Measurements from ENCODE around the gene PLEKHM3. TPM values are rescaled to one million over a fixed set of nuclear protein-coding genes. Genes with fewer than 3 reads are reported as not detected.
"Not testable (repeated sequence)": the region's sequence is repeated elsewhere in the genome, so short reads cannot be mapped to it uniquely, and the experiment has no call there.

The PLEKHM3 gene
- total and polyA plus RNA-seq, 4 donors, result 3.0 to 18.3 (median 5.5) TPM

DNA sequence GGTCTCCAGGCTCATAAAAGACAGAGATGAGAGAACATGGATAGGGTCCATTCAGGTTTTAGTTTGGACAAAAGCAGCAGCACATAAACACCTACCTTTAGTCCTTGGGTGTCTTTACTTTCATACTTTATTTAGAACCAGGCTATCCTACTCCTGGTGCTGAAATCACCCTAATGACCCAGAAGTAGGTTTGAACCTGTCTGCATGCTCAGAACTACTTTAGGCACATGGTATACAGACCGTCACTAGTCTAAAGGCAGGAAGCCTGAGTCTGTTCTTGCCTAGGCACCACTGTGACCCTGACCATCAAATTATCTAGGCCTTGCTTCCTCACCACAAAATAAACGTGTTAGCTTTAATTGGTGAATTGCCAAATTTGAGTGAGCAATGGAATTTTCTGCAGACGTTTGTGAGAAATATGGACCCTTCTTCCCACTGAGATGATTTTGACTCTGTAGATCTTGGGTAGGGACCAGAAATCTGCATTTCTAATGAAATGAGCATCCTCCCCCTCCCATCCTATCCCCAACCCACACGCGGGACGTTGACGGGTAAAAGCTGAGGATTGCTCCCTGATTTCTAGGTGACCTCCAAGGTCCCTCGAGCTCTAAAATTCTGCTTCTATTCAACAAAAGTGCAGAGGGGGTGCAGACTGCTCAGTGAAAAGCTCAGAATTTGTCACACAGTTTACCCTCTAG lies 75.1 kb downstream of the PLEKHM3 start:
- TF ChIP-seq, protein P1, sequence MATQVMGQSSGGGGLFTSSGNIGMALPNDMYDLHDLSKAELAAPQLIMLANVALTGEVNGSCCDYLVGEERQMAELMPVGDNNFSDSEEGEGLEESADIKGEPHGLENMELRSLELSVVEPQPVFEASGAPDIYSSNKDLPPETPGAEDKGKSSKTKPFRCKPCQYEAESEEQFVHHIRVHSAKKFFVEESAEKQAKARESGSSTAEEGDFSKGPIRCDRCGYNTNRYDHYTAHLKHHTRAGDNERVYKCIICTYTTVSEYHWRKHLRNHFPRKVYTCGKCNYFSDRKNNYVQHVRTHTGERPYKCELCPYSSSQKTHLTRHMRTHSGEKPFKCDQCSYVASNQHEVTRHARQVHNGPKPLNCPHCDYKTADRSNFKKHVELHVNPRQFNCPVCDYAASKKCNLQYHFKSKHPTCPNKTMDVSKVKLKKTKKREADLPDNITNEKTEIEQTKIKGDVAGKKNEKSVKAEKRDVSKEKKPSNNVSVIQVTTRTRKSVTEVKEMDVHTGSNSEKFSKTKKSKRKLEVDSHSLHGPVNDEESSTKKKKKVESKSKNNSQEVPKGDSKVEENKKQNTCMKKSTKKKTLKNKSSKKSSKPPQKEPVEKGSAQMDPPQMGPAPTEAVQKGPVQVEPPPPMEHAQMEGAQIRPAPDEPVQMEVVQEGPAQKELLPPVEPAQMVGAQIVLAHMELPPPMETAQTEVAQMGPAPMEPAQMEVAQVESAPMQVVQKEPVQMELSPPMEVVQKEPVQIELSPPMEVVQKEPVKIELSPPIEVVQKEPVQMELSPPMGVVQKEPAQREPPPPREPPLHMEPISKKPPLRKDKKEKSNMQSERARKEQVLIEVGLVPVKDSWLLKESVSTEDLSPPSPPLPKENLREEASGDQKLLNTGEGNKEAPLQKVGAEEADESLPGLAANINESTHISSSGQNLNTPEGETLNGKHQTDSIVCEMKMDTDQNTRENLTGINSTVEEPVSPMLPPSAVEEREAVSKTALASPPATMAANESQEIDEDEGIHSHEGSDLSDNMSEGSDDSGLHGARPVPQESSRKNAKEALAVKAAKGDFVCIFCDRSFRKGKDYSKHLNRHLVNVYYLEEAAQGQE (IDR thresholded peaks at IDR 0.05), result peak; percentile 94
- no peak for TF ChIP-seq YY1 (IDR thresholded peaks at IDR 0.05)
- no peak for TF ChIP-seq FOXA1 (IDR thresholded peaks at IDR 0.05)
- TF ChIP-seq, protein P2, sequence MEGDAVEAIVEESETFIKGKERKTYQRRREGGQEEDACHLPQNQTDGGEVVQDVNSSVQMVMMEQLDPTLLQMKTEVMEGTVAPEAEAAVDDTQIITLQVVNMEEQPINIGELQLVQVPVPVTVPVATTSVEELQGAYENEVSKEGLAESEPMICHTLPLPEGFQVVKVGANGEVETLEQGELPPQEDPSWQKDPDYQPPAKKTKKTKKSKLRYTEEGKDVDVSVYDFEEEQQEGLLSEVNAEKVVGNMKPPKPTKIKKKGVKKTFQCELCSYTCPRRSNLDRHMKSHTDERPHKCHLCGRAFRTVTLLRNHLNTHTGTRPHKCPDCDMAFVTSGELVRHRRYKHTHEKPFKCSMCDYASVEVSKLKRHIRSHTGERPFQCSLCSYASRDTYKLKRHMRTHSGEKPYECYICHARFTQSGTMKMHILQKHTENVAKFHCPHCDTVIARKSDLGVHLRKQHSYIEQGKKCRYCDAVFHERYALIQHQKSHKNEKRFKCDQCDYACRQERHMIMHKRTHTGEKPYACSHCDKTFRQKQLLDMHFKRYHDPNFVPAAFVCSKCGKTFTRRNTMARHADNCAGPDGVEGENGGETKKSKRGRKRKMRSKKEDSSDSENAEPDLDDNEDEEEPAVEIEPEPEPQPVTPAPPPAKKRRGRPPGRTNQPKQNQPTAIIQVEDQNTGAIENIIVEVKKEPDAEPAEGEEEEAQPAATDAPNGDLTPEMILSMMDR (IDR thresholded peaks at IDR 0.05; ENCODE audit: low read depth, low read length, missing input control), result no peak
- TF ChIP-seq FOXA2 (IDR thresholded peaks at IDR 0.05), result no peak
- no peak for TF ChIP-seq RAD21 (IDR thresholded peaks at IDR 0.05)
- WGBS, result 71% methylated on average over 8 of the region's 8 CpGs

GRCh38 chr2:207949245-207949644 lies 76.1 kb downstream of the PLEKHM3 start:
- WGBS, result 97% methylated on average over 1 of the region's 1 CpG
- H3K4me1 ChIP-seq (ENCODE audit: control insufficient read depth in 4 of 4, insufficient read depth in 4 of 4, low read length in 3 of 4); H3K27me3 ChIP-seq (ENCODE audit: control insufficient read depth in 4 of 4, insufficient read depth in 4 of 4, low read length in 3 of 4); DNase-seq (ENCODE audit: low spot score); H3K9ac ChIP-seq (ENCODE audit: low read depth in 1 of 2, low read length in 2 of 2); H3K9me3 ChIP-seq (ENCODE audit: control insufficient read depth in 4 of 4, low read length in 3 of 4); H3K4me3 ChIP-seq (ENCODE audit: low read depth in 1 of 3, low read length in 3 of 3); H3K36me3 ChIP-seq (ENCODE audit: control insufficient read depth in 4 of 4, insufficient read depth in 3 of 4, low read depth in 1 of 4, low read length in 3 of 4); H3K27ac ChIP-seq (ENCODE audit: low read depth in 1 of 2, low read length in 2 of 2): not testable (repeated sequence)

More for the DNA sequence above, 75.1 kb downstream of the PLEKHM3 start:
- H3K4me1 ChIP-seq (ENCODE audit: control insufficient read depth in 4 of 4, insufficient read depth in 4 of 4, low read length in 3 of 4), result peaks cover 0 to 5% (median under 1%) of the 10 kb centered on the region in 4 donors
- peak overlapping the region in 1 of 2 donors; percentile 9 for H3K9ac ChIP-seq (ENCODE audit: low read depth in 1 of 2, low read length in 2 of 2)
- H3K36me3 ChIP-seq (ENCODE audit: control insufficient read depth in 4 of 4, insufficient read depth in 3 of 4, low read depth in 1 of 4, low read length in 3 of 4), result peaks cover 0 to 2% (median 0%) of the 10 kb centered on the region in 4 donors
- no peak overlapping the region for H3K27ac ChIP-seq (ENCODE audit: low read depth in 1 of 2, low read length in 2 of 2)
- no peak for DNase-seq (ENCODE audit: low spot score)
- H3K4me3 ChIP-seq (ENCODE audit: low read depth in 1 of 3, low read length in 3 of 3), result no peak overlapping the region
- no peaks in the 10 kb centered on the region for H3K9me3 ChIP-seq (ENCODE audit: control insufficient read depth in 4 of 4, low read length in 3 of 4)
- no peaks in the 10 kb centered on the region for H3K27me3 ChIP-seq (ENCODE audit: control insufficient read depth in 4 of 4, insufficient read depth in 4 of 4, low read length in 3 of 4)

DNA sequence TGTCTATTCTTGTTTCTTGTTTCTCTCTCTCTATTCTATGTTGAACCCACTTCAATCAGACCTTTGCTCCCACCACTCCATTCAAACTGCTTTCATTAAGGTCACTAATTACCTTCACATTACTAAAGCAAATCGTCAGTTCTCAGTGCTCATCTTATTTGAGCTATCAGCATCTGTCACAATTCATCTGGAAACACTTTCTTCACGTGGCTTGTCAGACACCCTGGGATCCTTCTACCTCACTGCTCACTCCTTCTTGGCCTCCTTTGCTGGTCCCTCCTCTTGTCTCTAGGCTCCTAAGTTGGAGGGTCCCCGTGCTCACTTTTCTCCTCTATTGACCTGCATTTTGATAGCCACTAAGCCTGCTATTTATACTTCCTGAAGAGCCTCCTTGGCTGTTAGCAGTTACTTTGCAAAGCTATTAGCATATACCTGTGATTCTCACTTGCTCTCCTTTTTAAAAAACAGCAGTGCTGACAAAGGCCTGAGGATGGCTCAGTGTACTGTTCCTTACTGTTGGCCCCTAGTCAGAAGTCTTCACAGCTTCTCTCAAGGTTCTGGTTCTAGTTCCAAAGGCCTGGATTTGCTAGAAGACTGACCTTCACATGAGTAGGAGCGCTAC lies 80.2 kb downstream of the PLEKHM3 start:
- H3K4me1 ChIP-seq (ENCODE audit: control insufficient read depth in 4 of 4, insufficient read depth in 4 of 4, low read length in 3 of 4), result no peaks in the 10 kb centered on the region
- no peaks in the 10 kb centered on the region for H3K9me3 ChIP-seq (ENCODE audit: control insufficient read depth in 4 of 4, low read length in 3 of 4)
- DNase-seq (ENCODE audit: low spot score), result no peak
- H3K9ac ChIP-seq (ENCODE audit: low read depth in 1 of 2, low read length in 2 of 2), result no peak overlapping the region
- H3K27ac ChIP-seq (ENCODE audit: low read depth in 1 of 2, low read length in 2 of 2), result no peak overlapping the region
- H3K36me3 ChIP-seq (ENCODE audit: control insufficient read depth in 4 of 4, insufficient read depth in 3 of 4, low read depth in 1 of 4, low read length in 3 of 4), result peaks cover 0 to 5% (median 2%) of the 10 kb centered on the region in 4 donors
- no peak overlapping the region for H3K4me3 ChIP-seq (ENCODE audit: low read depth in 1 of 3, low read length in 3 of 3)
- no peaks in the 10 kb centered on the region for H3K27me3 ChIP-seq (ENCODE audit: control insufficient read depth in 4 of 4, insufficient read depth in 4 of 4, low read length in 3 of 4)
- WGBS, result 86% methylated on average over 4 of the region's 4 CpGs
- TF ChIP-seq TAF1 (conservative IDR thresholded peaks at IDR 0.05), result no peak
- TF ChIP-seq JUND (IDR thresholded peaks at IDR 0.05), result no peak
- no peak for TF ChIP-seq MAX (IDR thresholded peaks at IDR 0.05)
- TF ChIP-seq FOXA1 (IDR thresholded peaks at IDR 0.05), result no peak
- TF ChIP-seq, protein P2 (IDR thresholded peaks at IDR 0.05; ENCODE audit: low read depth, low read length, missing input control), result no peak
- no peak for TF ChIP-seq HNF4A (conservative IDR thresholded peaks at IDR 0.05)
- TF ChIP-seq, protein P1 (IDR thresholded peaks at IDR 0.05), result no peak
- TF ChIP-seq SP1 (IDR thresholded peaks at IDR 0.05), result no peak
- TF ChIP-seq RAD21 (IDR thresholded peaks at IDR 0.05), result no peak
- TF ChIP-seq HNF4G (IDR thresholded peaks at IDR 0.05), result no peak
- no peak for TF ChIP-seq YY1 (IDR thresholded peaks at IDR 0.05)

Measured in liver (tissue), 9 donors.